ENCODE measurements around the gene ACAP3. TPM values are rescaled to one million over a fixed set of nuclear protein-coding genes. Genes with fewer than 3 reads are reported as not detected.
A peak's percentile ranks its signal among the peaks of the same experiment; 100 is the strongest.

ACAP3 gene
- total RNA-seq, 2 donors from 2014 or later = 41.6 to 121 TPM

DNA sequence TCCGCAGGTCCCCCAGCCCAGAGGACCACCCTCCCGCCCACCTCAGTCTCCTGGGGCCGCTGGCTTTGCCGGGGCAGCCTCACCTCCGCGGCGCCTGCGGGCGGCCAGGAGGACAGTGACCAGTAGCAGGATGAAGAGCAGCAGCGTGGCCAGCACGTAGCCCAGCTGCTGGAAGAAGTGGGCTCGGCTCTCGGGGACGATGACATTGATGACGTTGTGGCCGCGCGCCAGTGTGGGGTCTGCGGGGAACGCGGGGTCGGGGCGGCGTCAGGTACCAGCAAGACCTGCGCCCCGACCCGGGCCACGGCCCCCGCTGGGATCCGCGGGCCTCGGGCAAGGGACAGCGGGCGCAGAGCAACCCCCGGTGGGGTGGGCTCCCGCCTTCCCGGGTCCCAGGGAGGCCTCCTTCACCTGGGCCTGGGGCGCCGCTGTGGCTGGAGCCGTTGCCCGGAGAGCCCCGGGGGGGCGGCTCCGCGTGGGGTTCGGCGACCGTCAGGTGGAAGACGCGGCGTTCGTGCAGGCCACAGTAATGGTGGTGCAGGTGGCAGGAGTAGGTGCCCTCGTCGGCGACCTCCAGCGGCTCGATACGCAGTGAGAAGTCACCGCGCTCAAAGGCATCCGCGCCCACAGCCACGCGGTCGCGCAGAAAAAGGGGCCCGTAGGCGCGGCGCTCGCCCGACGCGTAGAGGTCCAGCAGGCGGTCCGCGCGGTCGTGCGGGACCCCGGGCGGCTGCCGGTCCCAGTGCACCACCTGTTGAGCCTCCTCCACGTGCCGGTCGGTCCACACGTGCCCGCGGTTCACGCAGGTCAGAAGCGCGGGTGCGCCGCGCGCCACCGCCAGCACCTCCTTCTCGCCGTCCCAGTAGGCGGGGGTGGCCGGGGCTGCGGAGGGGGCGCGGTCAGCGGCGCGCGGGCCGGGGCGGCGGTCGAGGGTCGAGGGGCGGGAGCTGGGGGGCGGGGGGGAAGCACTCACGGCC lies 46.8 kb upstream of the ACAP3 start:
- DNase-seq (ENCODE audit: low spot score) (no peak), ATAC-seq (ENCODE audit: insufficient number of reproducible peaks, low FRiP score, low read depth) (no peak)
- H3K36me3 ChIP-seq = peaks cover 12% of the 10 kb centered on the region
- peak overlapping the region; percentile 87 for H3K4me3 ChIP-seq
- no peaks in the 10 kb centered on the region for H3K27me3 ChIP-seq (replicated peaks; ENCODE audit: insufficient read depth)
- TF ChIP-seq CTCF (IDR thresholded peaks at IDR 0.05) = no peak
- peak overlapping the region; percentile 22 to 99 for H3K27ac ChIP-seq
- peaks cover 24 to 60% of the 10 kb centered on the region in 2 donors for H3K4me1 ChIP-seq (ENCODE audit: control insufficient read depth in 1 of 2, low read depth in 2 of 2)
- no peaks in the 10 kb centered on the region for H3K9me3 ChIP-seq

DNA sequence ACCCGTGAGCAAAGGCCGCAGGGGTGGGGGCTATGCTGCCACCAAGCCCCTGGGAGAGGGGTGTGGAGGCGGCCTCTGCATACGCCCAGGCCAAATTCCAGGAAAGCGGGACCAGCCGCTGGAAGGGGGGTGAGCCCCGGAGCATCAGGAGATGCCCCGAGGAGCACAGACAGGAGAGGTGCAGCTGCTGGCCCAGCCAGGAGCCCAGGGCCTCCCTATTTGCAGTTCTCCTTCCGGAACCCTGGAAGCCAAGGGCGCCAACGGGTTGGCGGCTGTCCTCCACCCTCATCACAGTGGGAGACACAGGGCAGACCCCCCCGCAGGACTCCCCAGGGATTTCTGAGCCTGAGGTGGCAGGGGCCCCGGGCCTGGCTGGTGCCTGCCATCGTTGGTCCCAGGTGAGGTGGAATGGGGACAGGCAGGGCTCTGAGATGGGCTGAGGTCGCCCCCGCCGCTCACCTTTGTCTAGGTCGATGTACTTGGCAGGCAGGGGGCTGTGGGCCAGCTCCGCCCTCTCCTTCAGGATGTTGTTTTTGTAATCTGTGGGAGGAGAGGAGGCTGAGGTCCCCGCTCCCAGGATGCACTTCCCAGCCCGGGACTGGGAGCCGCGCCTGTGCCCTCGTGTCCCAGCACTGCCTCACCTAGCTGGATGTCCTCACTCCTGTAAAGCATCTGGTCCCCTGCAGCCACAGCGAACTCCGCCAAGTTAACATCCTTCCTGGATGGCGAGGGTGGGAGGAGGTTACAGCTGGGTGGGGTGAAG lies 45.8 kb upstream of the ACAP3 start:
- H3K27me3 ChIP-seq (replicated peaks; ENCODE audit: insufficient read depth) = no peaks in the 10 kb centered on the region
- no peak overlapping the region for H3K4me3 ChIP-seq
- H3K27ac ChIP-seq = peak overlapping the region in 1 of 2 donors; percentile 17
- no peak for ATAC-seq (ENCODE audit: insufficient number of reproducible peaks, low FRiP score, low read depth)
- H3K4me1 ChIP-seq (ENCODE audit: control insufficient read depth in 1 of 2, low read depth in 2 of 2) = peaks cover 14 to 52% of the 10 kb centered on the region in 2 donors
- TF ChIP-seq CTCF (IDR thresholded peaks at IDR 0.05) = no peak
- no peaks in the 10 kb centered on the region for H3K9me3 ChIP-seq
- DNase-seq (ENCODE audit: low spot score) = no peak
- H3K36me3 ChIP-seq = peaks cover 12% of the 10 kb centered on the region

DNA sequence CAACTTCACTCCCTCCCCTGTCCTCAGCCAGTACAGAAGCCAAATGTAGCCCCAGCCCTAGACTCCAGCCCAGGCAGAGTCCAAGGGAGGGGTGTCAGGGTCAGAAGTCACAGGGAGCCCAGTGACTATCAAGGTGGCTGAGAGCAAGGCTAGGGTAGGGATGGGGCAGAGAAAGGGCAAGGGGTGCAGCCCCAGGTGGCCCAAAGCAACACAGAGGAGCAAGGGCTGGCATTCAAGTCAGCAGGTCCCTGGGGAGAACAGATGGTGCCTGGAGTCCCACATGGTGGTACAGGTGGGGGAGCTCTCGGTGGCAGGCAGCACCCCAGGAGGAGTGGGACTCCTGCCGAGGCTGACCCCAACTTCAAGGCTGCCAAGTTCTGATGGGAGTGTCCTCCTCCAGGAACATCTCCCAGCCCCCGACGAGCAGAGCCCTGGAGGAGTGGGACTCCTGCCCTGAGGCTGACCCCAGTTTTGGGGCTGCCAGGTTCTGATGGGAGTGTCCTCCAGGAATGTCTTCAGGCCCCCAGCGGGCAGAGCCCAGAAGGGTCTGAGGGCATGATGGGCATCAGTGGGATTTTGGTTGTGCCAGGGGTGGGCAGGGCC lies 45.2 kb upstream of the ACAP3 start:
- H3K4me1 ChIP-seq (ENCODE audit: control insufficient read depth in 1 of 2, low read depth in 2 of 2) = peaks cover 15 to 55% of the 10 kb centered on the region in 2 donors

GRCh38 chr1:1351511-1352427 lies 44.0 kb upstream of the ACAP3 start:
- peaks cover 24 to 63% of the 10 kb centered on the region in 2 donors for H3K4me1 ChIP-seq (ENCODE audit: control insufficient read depth in 1 of 2, low read depth in 2 of 2)
- no peaks in the 10 kb centered on the region for H3K9me3 ChIP-seq
- H3K27ac ChIP-seq = peak overlapping the region; percentile 66
- H3K27me3 ChIP-seq (replicated peaks; ENCODE audit: insufficient read depth) = no peaks in the 10 kb centered on the region
- peaks cover 12% of the 10 kb centered on the region for H3K36me3 ChIP-seq
- no peak for ATAC-seq (ENCODE audit: insufficient number of reproducible peaks, low FRiP score, low read depth)
- TF ChIP-seq CTCF (IDR thresholded peaks at IDR 0.05) = no peak
- H3K4me3 ChIP-seq = no peak overlapping the region
- DNase-seq (ENCODE audit: low spot score) = no peak

More for the DNA sequence above, 45.2 kb upstream of the ACAP3 start:
- no peak for ATAC-seq (ENCODE audit: insufficient number of reproducible peaks, low FRiP score, low read depth)
- no peak for TF ChIP-seq CTCF (IDR thresholded peaks at IDR 0.05)
- peaks cover 12% of the 10 kb centered on the region for H3K36me3 ChIP-seq
- no peaks in the 10 kb centered on the region for H3K27me3 ChIP-seq (replicated peaks; ENCODE audit: insufficient read depth)
- no peak for DNase-seq (ENCODE audit: low spot score)
- peak overlapping the region; percentile 66 for H3K27ac ChIP-seq
- no peak overlapping the region for H3K4me3 ChIP-seq
- H3K9me3 ChIP-seq = no peaks in the 10 kb centered on the region
